Mesothelial cell of epicardium (in vitro differentiated cells): ENCODE measurements around the gene SUSD4. TPM values are rescaled to one million over a fixed set of nuclear protein-coding genes. Genes with fewer than 3 reads are reported as not detected.

Source experiments
- DNase-seq, 2 experiments: peaks; one replicate each; pipeline ENCODE4 v3.0.0; 2021; ENCODE audit warnings: low spot score in 2 of 2; ENCODE audit not compliant: unreplicated experiment in 2 of 2
- H3K27ac Mint-ChIP-seq: 2 replicates; pipeline ENCODE4 v1.8.0; 2021; ENCODE audit warnings: mixed read lengths
- H3K27me3 Mint-ChIP-seq: 2 replicates; pipeline ENCODE4 v1.8.0; 2021; ENCODE audit warnings: low read depth, mixed read lengths
- H3K36me3 Mint-ChIP-seq: 2 replicates; pipeline ENCODE4 v1.8.0; 2021; ENCODE audit warnings: mixed read lengths
- H3K4me1 Mint-ChIP-seq: 2 replicates; pipeline ENCODE4 v1.8.0; 2021; ENCODE audit warnings: mixed read lengths
- H3K4me3 Mint-ChIP-seq: 2 replicates; pipeline ENCODE4 v1.8.0; 2021; ENCODE audit warnings: mild to moderate bottlenecking, moderate library complexity, mixed read lengths
- H3K9me3 Mint-ChIP-seq: 2 replicates; pipeline ENCODE4 v1.8.0; 2021; ENCODE audit warnings: mixed read lengths
- total RNA-seq: library from RNA; stranded (reverse); gene quantifications from 3 replicates; pipeline ENCODE4 v1.2.1, GENCODE V29; 2021
- TF ChIP-seq, protein P1 (sequence below): fragments of 200-600 bp; sonication (generic); IDR thresholded peaks from one replicate; pipeline ENCODE4 v1.5.0; 2021; ENCODE audit warnings: antibody characterized with exemption; ENCODE audit not compliant: unreplicated experiment

Gene SUSD4
- total RNA-seq, 1 donor from 2014 or later, result 0.40 TPM

DNA sequence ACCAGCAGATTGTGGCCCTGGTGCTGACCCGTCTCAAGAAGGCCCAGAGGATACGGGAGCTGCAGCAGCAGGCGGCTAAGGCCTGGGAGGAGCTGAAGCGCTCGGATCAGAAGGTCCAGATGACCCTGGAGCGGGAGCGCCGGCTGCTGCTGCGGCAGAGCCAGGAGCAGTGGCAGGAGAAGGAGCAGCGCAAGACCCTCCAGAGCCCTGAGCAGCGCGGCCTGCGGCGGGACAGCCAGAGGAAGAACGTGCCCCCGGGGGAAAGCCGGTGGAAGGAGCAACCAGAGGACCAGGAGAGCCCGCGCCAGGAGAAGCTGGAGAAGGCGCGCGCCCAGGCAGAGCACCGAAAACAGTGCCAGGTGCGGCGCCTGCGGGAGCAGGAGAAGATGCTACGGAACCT, 30.3 kb upstream of the SUSD4 start:
- Mint-ChIP-seq H3K9me3 (peaks cover 6% of the 10 kb centered on the region), H3K4me3 (no peak overlapping the region), H3K4me1 (no peaks in the 10 kb centered on the region), H3K27me3 (peaks cover 43% of the 10 kb centered on the region), H3K36me3 (no peaks in the 10 kb centered on the region), H3K27ac (no peak overlapping the region)
- no peak for DNase-seq
- TF ChIP-seq, protein P1, sequence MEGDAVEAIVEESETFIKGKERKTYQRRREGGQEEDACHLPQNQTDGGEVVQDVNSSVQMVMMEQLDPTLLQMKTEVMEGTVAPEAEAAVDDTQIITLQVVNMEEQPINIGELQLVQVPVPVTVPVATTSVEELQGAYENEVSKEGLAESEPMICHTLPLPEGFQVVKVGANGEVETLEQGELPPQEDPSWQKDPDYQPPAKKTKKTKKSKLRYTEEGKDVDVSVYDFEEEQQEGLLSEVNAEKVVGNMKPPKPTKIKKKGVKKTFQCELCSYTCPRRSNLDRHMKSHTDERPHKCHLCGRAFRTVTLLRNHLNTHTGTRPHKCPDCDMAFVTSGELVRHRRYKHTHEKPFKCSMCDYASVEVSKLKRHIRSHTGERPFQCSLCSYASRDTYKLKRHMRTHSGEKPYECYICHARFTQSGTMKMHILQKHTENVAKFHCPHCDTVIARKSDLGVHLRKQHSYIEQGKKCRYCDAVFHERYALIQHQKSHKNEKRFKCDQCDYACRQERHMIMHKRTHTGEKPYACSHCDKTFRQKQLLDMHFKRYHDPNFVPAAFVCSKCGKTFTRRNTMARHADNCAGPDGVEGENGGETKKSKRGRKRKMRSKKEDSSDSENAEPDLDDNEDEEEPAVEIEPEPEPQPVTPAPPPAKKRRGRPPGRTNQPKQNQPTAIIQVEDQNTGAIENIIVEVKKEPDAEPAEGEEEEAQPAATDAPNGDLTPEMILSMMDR, result no peak

DNA sequence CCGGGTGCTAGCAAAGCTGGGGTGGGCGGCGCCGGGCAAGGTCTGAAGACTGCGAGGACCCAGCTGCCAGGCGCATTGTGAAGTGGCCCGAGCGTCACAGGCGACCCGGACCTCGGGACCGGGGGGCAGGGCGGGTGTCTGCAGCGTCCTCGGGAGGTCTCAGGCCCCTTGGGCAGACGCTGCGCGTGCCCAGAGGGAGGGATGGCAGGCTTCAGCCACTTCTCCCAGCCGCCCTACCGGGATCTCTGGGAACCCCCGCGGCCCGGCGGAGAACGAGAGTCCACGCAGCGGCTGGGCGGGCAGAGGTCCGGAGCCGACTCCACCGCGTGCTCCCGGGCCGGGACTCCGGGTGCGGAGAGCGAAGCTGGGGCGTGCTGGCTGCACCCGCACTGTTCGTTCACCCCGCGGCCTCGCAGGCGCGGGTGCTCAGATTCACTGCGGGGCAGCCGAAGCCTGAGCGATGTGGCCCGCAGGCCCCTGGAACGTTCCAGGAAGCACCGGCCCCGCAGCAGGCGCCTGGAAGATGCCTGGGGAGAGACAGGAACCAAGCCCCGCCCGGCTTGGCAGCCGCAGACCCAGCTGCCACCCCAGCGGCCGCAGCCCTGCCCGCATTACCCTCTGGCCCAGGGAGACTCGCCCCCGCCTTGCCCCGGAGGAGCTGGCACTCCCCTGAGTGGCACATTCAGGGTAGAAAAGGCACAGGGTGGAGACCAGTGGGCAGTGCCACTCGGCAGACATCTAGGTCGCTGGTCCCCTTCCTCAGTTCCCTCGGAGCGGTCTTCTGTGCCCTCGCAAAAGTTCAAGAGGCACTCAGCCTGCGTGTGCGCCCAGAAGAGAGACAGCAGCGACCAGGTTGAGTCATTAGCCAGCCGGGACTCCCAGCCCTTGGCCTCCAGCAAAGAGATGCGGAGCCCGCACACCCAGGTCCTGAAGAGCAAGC, 29.6 kb upstream of the SUSD4 start, which contains the start of gene CCDC185:
Gene CCDC185, plus strand, starts transcription at position 141 of the 940 bp plus-strand sequence. Its CDS starts 61 bp downstream, at position 202.
- Mint-ChIP-seq H3K36me3 (no peaks in the 10 kb centered on the region), H3K4me3 (no peak within 1 kb of the TSS), H3K27me3 (peaks cover 47% of the 10 kb centered on the region), H3K4me1 (no peaks in the 10 kb centered on the region), H3K9me3 (peaks cover 6% of the 10 kb centered on the region), H3K27ac (no peak within 1 kb of the TSS)
- TF ChIP-seq, protein P1, result no peak
- no peak for DNase-seq

DNA sequence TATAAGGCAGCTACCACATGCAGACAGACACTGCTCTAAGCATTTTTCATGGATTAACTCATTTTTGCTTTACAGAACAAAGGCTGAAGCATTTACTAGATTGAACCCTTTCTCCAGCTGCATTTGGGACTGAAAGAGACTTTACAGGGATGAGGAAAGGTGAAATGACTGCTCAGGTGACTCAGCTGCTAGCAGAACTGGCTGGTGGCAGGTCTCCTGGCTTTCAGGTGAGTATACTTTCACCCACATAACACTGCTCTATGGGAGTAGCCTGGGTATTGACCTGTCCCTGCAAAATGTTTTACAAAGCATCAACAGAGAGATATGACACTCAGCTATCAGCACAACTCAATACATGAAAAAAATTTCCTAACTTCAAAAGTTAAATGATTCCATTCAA, 26.6 kb upstream of the SUSD4 start:
- no peak overlapping the region for H3K4me3 Mint-ChIP-seq
- no peaks in the 10 kb centered on the region for H3K36me3 Mint-ChIP-seq
- peaks cover 57% of the 10 kb centered on the region for H3K27me3 Mint-ChIP-seq
- no peak overlapping the region for H3K27ac Mint-ChIP-seq
- DNase-seq, result no peak
- peaks cover 6% of the 10 kb centered on the region for H3K9me3 Mint-ChIP-seq
- no peaks in the 10 kb centered on the region for H3K4me1 Mint-ChIP-seq
- TF ChIP-seq, protein P1, result no peak

DNA sequence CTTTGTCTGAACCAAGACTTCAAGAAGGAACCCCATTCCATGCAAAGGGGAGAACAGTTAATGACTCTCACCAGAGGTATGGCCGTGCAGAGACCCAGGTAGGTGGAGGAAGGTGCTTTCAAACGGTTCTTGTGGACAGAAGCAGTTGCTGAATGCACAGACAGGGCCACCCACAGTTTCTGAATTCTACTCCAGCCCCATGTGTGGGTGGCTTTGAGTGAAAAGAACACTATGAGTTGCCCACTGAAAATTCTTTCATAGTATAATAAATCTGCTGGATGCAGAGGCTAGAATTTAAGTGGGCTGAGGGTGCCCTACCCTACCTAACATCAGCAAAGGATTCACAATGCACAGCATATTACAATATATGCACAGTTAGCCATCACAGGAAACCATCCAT, 22.0 kb upstream of the SUSD4 start:
- DNase-seq, result no peak
- no peaks in the 10 kb centered on the region for H3K4me1 Mint-ChIP-seq
- no peaks in the 10 kb centered on the region for H3K9me3 Mint-ChIP-seq
- H3K36me3 Mint-ChIP-seq, result no peaks in the 10 kb centered on the region
- H3K27me3 Mint-ChIP-seq, result peaks cover 55% of the 10 kb centered on the region
- no peak overlapping the region for H3K4me3 Mint-ChIP-seq
- TF ChIP-seq, protein P1, result no peak
- H3K27ac Mint-ChIP-seq, result no peak overlapping the region

DNA sequence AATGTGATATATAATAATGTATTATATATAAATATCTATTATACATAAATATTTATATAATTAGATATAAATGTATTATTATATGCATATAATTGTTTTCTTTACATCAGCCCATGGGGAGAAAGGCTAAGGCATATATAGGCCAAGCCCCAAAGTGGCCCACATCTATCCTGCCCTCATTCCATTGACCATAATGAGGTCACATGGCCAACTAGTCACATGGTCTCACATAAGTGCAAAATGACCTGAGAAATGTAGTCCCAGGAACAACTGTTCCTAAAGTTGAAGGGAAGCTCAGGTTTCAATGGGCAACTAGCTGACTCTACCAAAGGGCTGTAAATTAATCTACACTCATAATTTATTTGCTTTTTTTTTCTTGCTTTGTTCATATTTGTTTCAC, 14.8 kb upstream of the SUSD4 start:
- Mint-ChIP-seq H3K36me3 (no peaks in the 10 kb centered on the region), H3K4me1 (no peaks in the 10 kb centered on the region), H3K27me3 (peaks cover 47% of the 10 kb centered on the region), H3K9me3 (peaks cover 14% of the 10 kb centered on the region), H3K4me3 (no peak overlapping the region), H3K27ac (no peak overlapping the region)
- TF ChIP-seq, protein P1, result no peak
- DNase-seq, result no peak
